ENCODE data around the gene CMKLR1. TPM values are rescaled to one million over a fixed set of nuclear protein-coding genes. Genes with fewer than 3 reads are reported as not detected.

CMKLR1 gene
- total and polyA plus RNA-seq, 7 experiments from 2014 or later = 0.06 to 8.8 (median 2.0) TPM; not detected in 2

- Histone ChIP-seq H3K9me3 (ENCODE audit: control insufficient read depth in 2 of 3, low read length in 3 of 3) (no peaks in the 10 kb centered on the region), H3K4me3 (ENCODE audit: low read length) (no peak overlapping the region), H3K27me3 (ENCODE audit: control insufficient read depth in 2 of 2, insufficient read depth in 2 of 2, low read length in 2 of 2) (no peaks in the 10 kb centered on the region), H3K27ac (ENCODE audit: low read depth, low read length) (no peak overlapping the region), H3K36me3 (ENCODE audit: control insufficient read depth in 2 of 3, insufficient read depth in 3 of 3, low read length in 3 of 3) (no peaks in the 10 kb centered on the region), H3K4me1 (ENCODE audit: control insufficient read depth in 2 of 2, insufficient read depth in 2 of 2, low read length in 2 of 2) (no peaks in the 10 kb centered on the region)
- ATAC-seq (no peak), DNase-seq (no peak)
- Mint-ChIP-seq H3K4me1 (peaks cover 0 to 6% (median 0%) of the 10 kb centered on the region in 7 donors), H3K4me3 (no peak overlapping the region), H3K9me3 (peaks cover 0 to 7% (median 0%) of the 10 kb centered on the region in 11 donors), H3K36me3 (no peaks in the 10 kb centered on the region), H3K27me3 (peaks cover 0 to 47% (median 17%) of the 10 kb centered on the region in 5 donors), H3K27ac (no peak overlapping the region)
- ChIA-PET POLR2A (no interaction called here), CTCF (no interaction called here)
- intact Hi-C loops (cut with micrococcal nuclease) = no loop called here
These were observed 16.1 kb downstream of the CMKLR1 start for GRCh38 chr12:108322998-108323397.

GRCh38 chr12:108321688-108322087 is 17.4 kb downstream of the CMKLR1 start:
- ATAC-seq (no peak), DNase-seq (no peak)
- no peaks in the 10 kb centered on the region for H3K36me3 Mint-ChIP-seq
- no peak overlapping the region for H3K4me3 Mint-ChIP-seq
- H3K4me3 ChIP-seq (ENCODE audit: low read length) = no peak overlapping the region
- H3K4me1 Mint-ChIP-seq = peaks cover 0 to 10% (median 0%) of the 10 kb centered on the region in 7 donors
- intact Hi-C loops (cut with micrococcal nuclease) = no loop called here
- H3K9me3 Mint-ChIP-seq = peaks cover 0 to 7% (median 0%) of the 10 kb centered on the region in 11 donors
- H3K27me3 ChIP-seq (ENCODE audit: control insufficient read depth in 2 of 2, insufficient read depth in 2 of 2, low read length in 2 of 2) = no peaks in the 10 kb centered on the region
- CTCF ChIA-PET = no interaction called here
- no peaks in the 10 kb centered on the region for H3K9me3 ChIP-seq (ENCODE audit: control insufficient read depth in 2 of 3, low read length in 3 of 3)
- peaks cover 0 to 45% (median 18%) of the 10 kb centered on the region in 5 donors for H3K27me3 Mint-ChIP-seq
- H3K27ac ChIP-seq (ENCODE audit: low read depth, low read length) = no peak overlapping the region
- H3K4me1 ChIP-seq (ENCODE audit: control insufficient read depth in 2 of 2, insufficient read depth in 2 of 2, low read length in 2 of 2) = no peaks in the 10 kb centered on the region
- no peaks in the 10 kb centered on the region for H3K36me3 ChIP-seq (ENCODE audit: control insufficient read depth in 2 of 3, insufficient read depth in 3 of 3, low read length in 3 of 3)
- no peak overlapping the region for H3K27ac Mint-ChIP-seq
- POLR2A ChIA-PET = no interaction called here

GRCh38 chr12:108320507-108321293 is 18.4 kb downstream of the CMKLR1 start:
- Histone ChIP-seq H3K4me1 (ENCODE audit: control insufficient read depth in 2 of 2, insufficient read depth in 2 of 2, low read length in 2 of 2) (no peaks in the 10 kb centered on the region), H3K27ac (ENCODE audit: low read depth, low read length) (no peak overlapping the region), H3K9me3 (ENCODE audit: control insufficient read depth in 2 of 3, low read length in 3 of 3) (no peaks in the 10 kb centered on the region), H3K4me3 (ENCODE audit: low read length) (no peak overlapping the region), H3K27me3 (ENCODE audit: control insufficient read depth in 2 of 2, insufficient read depth in 2 of 2, low read length in 2 of 2) (no peaks in the 10 kb centered on the region), H3K36me3 (ENCODE audit: control insufficient read depth in 2 of 3, insufficient read depth in 3 of 3, low read length in 3 of 3) (no peaks in the 10 kb centered on the region)
- ATAC-seq = no peak
- ChIA-PET CTCF (interaction anchor here (0.5 kb wide), 1 partner anchor 114 kb away, joined by 4 read pairs; no protein-coding TSS in a partner anchor), POLR2A (no interaction called here)
- Mint-ChIP-seq H3K27me3 (peaks cover 0 to 41% (median 18%) of the 10 kb centered on the region in 5 donors), H3K27ac (peak overlapping the region in 1 of 9 donors; percentile 48), H3K4me1 (peaks cover 0 to 15% (median 6%) of the 10 kb centered on the region in 7 donors), H3K36me3 (no peaks in the 10 kb centered on the region), H3K4me3 (no peak overlapping the region), H3K9me3 (peaks cover 0 to 7% (median 0%) of the 10 kb centered on the region in 11 donors)
- intact Hi-C loops (cut with micrococcal nuclease) = no loop called here
- DNase-seq = no peak

GRCh38 chr12:108319277-108320234 is 19.6 kb downstream of the CMKLR1 start:
- H3K27ac ChIP-seq (ENCODE audit: low read depth, low read length) = no peak overlapping the region
- no peak overlapping the region for H3K4me3 Mint-ChIP-seq

GRCh38 chr12:108318472-108319275 is 20.4 kb downstream of the CMKLR1 start:
- H3K4me3 Mint-ChIP-seq = no peak overlapping the region
- Histone ChIP-seq H3K4me1 (ENCODE audit: control insufficient read depth in 2 of 2, insufficient read depth in 2 of 2, low read length in 2 of 2) (peaks cover 0 to 6% of the 10 kb centered on the region in 2 donors), H3K4me3 (ENCODE audit: low read length) (no peak overlapping the region), H3K27me3 (ENCODE audit: control insufficient read depth in 2 of 2, insufficient read depth in 2 of 2, low read length in 2 of 2) (no peaks in the 10 kb centered on the region), H3K9me3 (ENCODE audit: control insufficient read depth in 2 of 3, low read length in 3 of 3) (no peaks in the 10 kb centered on the region), H3K27ac (ENCODE audit: low read depth, low read length) (no peak overlapping the region), H3K36me3 (ENCODE audit: control insufficient read depth in 2 of 3, insufficient read depth in 3 of 3, low read length in 3 of 3) (no peaks in the 10 kb centered on the region)
- peaks cover 0 to 7% (median 0%) of the 10 kb centered on the region in 11 donors for H3K9me3 Mint-ChIP-seq
- H3K4me1 Mint-ChIP-seq = peaks cover 4 to 22% (median 12%) of the 10 kb centered on the region in 7 donors
- POLR2A ChIA-PET = no interaction called here
- no peaks in the 10 kb centered on the region for H3K36me3 Mint-ChIP-seq
- H3K27me3 Mint-ChIP-seq = peaks cover 0 to 41% (median 15%) of the 10 kb centered on the region in 5 donors
- DNase-seq = no peak
- no peak overlapping the region for H3K27ac Mint-ChIP-seq
- CTCF ChIA-PET = no interaction called here
- intact Hi-C loops (cut with micrococcal nuclease) = no loop called here
- no peak for ATAC-seq

More at GRCh38 chr12:108319277-108320234, 19.6 kb downstream of the CMKLR1 start:
- H3K27ac Mint-ChIP-seq = no peak overlapping the region
- no peaks in the 10 kb centered on the region for H3K4me1 ChIP-seq (ENCODE audit: control insufficient read depth in 2 of 2, insufficient read depth in 2 of 2, low read length in 2 of 2)
- peaks cover 0 to 41% (median 15%) of the 10 kb centered on the region in 5 donors for H3K27me3 Mint-ChIP-seq
- no peak overlapping the region for H3K4me3 ChIP-seq (ENCODE audit: low read length)
- H3K27me3 ChIP-seq (ENCODE audit: control insufficient read depth in 2 of 2, insufficient read depth in 2 of 2, low read length in 2 of 2) = no peaks in the 10 kb centered on the region
- H3K9me3 ChIP-seq (ENCODE audit: control insufficient read depth in 2 of 3, low read length in 3 of 3) = no peaks in the 10 kb centered on the region
- DNase-seq (no peak), ATAC-seq (no peak)
- no peaks in the 10 kb centered on the region for H3K36me3 ChIP-seq (ENCODE audit: control insufficient read depth in 2 of 3, insufficient read depth in 3 of 3, low read length in 3 of 3)
- ChIA-PET CTCF (no interaction called here), POLR2A (no interaction called here)
- peaks cover 0 to 16% (median 6%) of the 10 kb centered on the region in 7 donors for H3K4me1 Mint-ChIP-seq
- H3K36me3 Mint-ChIP-seq = no peaks in the 10 kb centered on the region
- peaks cover 0 to 7% (median 0%) of the 10 kb centered on the region in 11 donors for H3K9me3 Mint-ChIP-seq
- intact Hi-C loops (cut with micrococcal nuclease) = no loop called here

Measured in naive thymus-derived CD4-positive, alpha-beta T cell (primary cell).